ENCODE results near the gene PTPRD.

DNA sequence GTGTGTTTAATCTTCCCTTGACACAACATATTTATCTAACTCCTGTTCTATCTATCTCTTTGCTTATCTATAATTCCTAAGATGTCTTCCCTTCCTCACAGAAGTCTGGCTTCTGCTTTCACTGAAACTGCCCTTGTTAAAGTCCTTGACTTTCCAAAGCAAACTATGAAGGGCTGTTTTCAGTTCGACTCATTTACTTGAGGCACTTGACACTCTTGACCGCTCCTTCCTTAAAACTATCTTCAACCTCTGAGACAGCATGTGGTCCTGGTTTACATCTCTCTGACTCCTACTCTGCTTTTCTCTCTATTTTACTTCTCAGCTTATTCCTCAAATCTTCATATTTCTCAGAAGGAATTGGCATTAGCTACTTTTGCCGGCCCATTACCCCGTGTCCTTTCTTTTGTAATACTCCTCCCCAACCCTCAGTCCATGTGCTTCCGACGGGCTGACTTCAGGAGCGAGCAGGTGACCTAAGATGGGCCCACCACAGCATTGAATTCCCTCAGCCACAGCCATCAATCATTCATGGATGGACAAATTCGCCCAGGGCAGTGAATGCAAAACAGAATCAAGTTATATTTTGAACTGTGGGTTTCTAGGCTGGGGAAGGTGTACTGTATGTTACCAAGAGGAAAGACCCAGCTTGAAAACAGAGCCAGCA is 1089.2 kb downstream of the PTPRD start:
- TF ChIP-seq, protein P1, sequence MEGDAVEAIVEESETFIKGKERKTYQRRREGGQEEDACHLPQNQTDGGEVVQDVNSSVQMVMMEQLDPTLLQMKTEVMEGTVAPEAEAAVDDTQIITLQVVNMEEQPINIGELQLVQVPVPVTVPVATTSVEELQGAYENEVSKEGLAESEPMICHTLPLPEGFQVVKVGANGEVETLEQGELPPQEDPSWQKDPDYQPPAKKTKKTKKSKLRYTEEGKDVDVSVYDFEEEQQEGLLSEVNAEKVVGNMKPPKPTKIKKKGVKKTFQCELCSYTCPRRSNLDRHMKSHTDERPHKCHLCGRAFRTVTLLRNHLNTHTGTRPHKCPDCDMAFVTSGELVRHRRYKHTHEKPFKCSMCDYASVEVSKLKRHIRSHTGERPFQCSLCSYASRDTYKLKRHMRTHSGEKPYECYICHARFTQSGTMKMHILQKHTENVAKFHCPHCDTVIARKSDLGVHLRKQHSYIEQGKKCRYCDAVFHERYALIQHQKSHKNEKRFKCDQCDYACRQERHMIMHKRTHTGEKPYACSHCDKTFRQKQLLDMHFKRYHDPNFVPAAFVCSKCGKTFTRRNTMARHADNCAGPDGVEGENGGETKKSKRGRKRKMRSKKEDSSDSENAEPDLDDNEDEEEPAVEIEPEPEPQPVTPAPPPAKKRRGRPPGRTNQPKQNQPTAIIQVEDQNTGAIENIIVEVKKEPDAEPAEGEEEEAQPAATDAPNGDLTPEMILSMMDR (conservative IDR thresholded peaks at IDR 0.05 in 1 of 2, IDR thresholded peaks at IDR 0.05 in 1 of 2; ENCODE audit: low read depth in 1 of 2, low read length in 2 of 2) = no peak
- no peak for TF ChIP-seq EZH2 (IDR thresholded peaks at IDR 0.05; ENCODE audit: low read length, missing control alignments)

Data from fibroblast of lung (primary cell).